Bronchial epithelial cell (primary cell): ENCODE results near the gene AMFR. TPM values are rescaled to one million over a fixed set of nuclear protein-coding genes. Genes with fewer than 3 reads are reported as not detected.

Source experiments
- DNase-seq: peaks from one replicate; pipeline ENCODE4 v3.0.0-alpha.2; 2010; ENCODE audit warnings: low read depth
- FAIRE-seq: peaks from 2 replicates; lab custom pipeline; 2011; peaks lifted over from hg19 to GRCh38; lab: Jason Lieb, UNC
- H3K27me3 ChIP-seq: 2 replicates; pipeline ENCODE4 v1.5.1; 2011; ENCODE audit warnings: low read length; ENCODE audit not compliant: control insufficient read depth, insufficient read depth
- H3K36me3 ChIP-seq: 2 replicates; pipeline ENCODE4 v1.5.1; 2011; ENCODE audit warnings: low read length; ENCODE audit not compliant: control insufficient read depth, insufficient read depth
- H3K4me3 ChIP-seq: 2 replicates; pipeline ENCODE4 v1.5.1; 2011; ENCODE audit warnings: mild to moderate bottlenecking, low read depth, low read length, control low read depth
- CTCF ChIP-seq: IDR thresholded peaks from 2 replicates; pipeline ENCODE4 v1.5.1; 2011; ENCODE audit warnings: mild to moderate bottlenecking, moderate library complexity, low read length, control low read depth, inconsistent platforms; ENCODE audit not compliant: insufficient read depth, severe bottlenecking
- total RNA-seq: library from RNA; depleted of rRNA; stranded (reverse); fragments of >200 nt; gene quantifications from 2 replicates; pipeline ENCODE4 v1.2.1, GENCODE V29; 2014

AMFR gene
- total RNA-seq, 1 donor from 2014 or later = 224 TPM

GRCh38 chr16:56450986-56451752, 25.8 kb upstream of the AMFR start, which contains the start of the genes NUDT21 and OGFOD1:
Gene NUDT21, minus strand, starts transcription at chr16:56451332. Its CDS starts 130 bp downstream, at chr16:56451202.
Gene OGFOD1, plus strand, starts transcription at chr16:56451554. Its CDS starts 59 bp downstream, at chr16:56451613.
- FAIRE-seq (no peak), DNase-seq (peak; percentile 98)
- H3K4me3 ChIP-seq = peak within 1 kb of the TSS; percentile 93
- peaks cover 18% of the 10 kb centered on the region for H3K36me3 ChIP-seq
- H3K27me3 ChIP-seq = no peaks in the 10 kb centered on the region
- no peak for TF ChIP-seq CTCF

- no peak for TF ChIP-seq CTCF
- FAIRE-seq = no peak
- H3K4me3 ChIP-seq = peak overlapping the region; percentile 93
Observed at GRCh38 chr16:56450275-56450985, 25.1 kb upstream of the AMFR start.

GRCh38 chr16:56448005-56448404, 22.7 kb upstream of the AMFR start:
- no peak overlapping the region for H3K4me3 ChIP-seq
- no peak for FAIRE-seq
- TF ChIP-seq CTCF = no peak

More at GRCh38 chr16:56450275-56450985, 25.1 kb upstream of the AMFR start:
- no peak for DNase-seq
- Histone ChIP-seq H3K36me3 (peaks cover 13% of the 10 kb centered on the region), H3K27me3 (no peaks in the 10 kb centered on the region)

GRCh38 chr16:56447286-56447685, 21.9 kb upstream of the AMFR start:
- DNase-seq = no peak
- TF ChIP-seq CTCF = no peak
- no peak for FAIRE-seq

More at GRCh38 chr16:56448005-56448404, 22.7 kb upstream of the AMFR start:
- DNase-seq = no peak
- Histone ChIP-seq H3K36me3 (peaks cover 4% of the 10 kb centered on the region), H3K27me3 (no peaks in the 10 kb centered on the region)

GRCh38 chr16:56438038-56438437, 12.7 kb upstream of the AMFR start:
- Histone ChIP-seq H3K27me3 (no peaks in the 10 kb centered on the region), H3K36me3 (peaks cover 4% of the 10 kb centered on the region), H3K4me3 (no peak overlapping the region)
- DNase-seq (no peak), FAIRE-seq (no peak)
- TF ChIP-seq CTCF = no peak

More at GRCh38 chr16:56447286-56447685, 21.9 kb upstream of the AMFR start:
- Histone ChIP-seq H3K27me3 (no peaks in the 10 kb centered on the region), H3K4me3 (no peak overlapping the region), H3K36me3 (peaks cover 4% of the 10 kb centered on the region)
